SU-DHL-6 (cell line): ENCODE data around the gene ARHGAP10.

Experiments
- EZH2phosphoT487 ChIP-seq: fragments of 200-600 bp; sonication (generic), shearing (Covaris generic); conservative IDR thresholded peaks from 2 replicates; pipeline ENCODE4 v1.6.1; 2018; ENCODE audit warnings: mild to moderate bottlenecking, antibody characterized with exemption, low read length, moderate library complexity, mixed read lengths
- TF ChIP-seq, protein P1 (sequence below): fragments of 200-600 bp; sonication (generic); IDR thresholded peaks from one replicate; pipeline ENCODE4 v1.5.1; 2017; ENCODE audit warnings: antibody characterized with exemption, mild to moderate bottlenecking, low read length, moderate library complexity; ENCODE audit not compliant: insufficient read depth, poor library complexity, severe bottlenecking

DNA sequence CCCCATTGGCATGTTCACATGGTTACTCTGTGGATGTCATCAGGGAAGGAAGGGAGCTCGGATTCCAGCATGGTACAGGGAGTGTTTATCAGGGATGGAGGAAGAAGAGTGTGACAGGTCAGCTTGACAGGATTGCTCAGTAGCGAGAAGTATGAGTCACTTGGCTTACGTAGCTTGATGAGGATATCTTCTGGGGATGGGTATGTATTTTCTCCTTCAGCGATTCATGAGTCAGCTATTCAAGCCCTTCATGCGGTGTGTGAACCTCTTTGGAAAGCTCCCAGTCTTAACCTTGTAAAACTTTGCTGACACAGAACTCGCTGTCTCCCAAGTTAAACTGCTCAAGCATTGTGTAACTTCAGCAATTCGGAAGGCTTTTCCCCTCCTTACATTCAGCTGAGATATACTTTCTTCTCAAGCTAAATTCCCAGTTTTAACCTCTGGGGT is 275.4 kb downstream of the ARHGAP10 start:
- TF ChIP-seq, protein P1, sequence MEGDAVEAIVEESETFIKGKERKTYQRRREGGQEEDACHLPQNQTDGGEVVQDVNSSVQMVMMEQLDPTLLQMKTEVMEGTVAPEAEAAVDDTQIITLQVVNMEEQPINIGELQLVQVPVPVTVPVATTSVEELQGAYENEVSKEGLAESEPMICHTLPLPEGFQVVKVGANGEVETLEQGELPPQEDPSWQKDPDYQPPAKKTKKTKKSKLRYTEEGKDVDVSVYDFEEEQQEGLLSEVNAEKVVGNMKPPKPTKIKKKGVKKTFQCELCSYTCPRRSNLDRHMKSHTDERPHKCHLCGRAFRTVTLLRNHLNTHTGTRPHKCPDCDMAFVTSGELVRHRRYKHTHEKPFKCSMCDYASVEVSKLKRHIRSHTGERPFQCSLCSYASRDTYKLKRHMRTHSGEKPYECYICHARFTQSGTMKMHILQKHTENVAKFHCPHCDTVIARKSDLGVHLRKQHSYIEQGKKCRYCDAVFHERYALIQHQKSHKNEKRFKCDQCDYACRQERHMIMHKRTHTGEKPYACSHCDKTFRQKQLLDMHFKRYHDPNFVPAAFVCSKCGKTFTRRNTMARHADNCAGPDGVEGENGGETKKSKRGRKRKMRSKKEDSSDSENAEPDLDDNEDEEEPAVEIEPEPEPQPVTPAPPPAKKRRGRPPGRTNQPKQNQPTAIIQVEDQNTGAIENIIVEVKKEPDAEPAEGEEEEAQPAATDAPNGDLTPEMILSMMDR = no peak
- no peak for TF ChIP-seq EZH2phosphoT487
